SK-N-SH (cell line): ENCODE data around the gene DNHD1. TPM values are rescaled to one million over a fixed set of nuclear protein-coding genes. Genes with fewer than 3 reads are reported as not detected.

Experiments
- CTCF ChIA-PET: fragments of 300-600, 350-600 bp; formaldehyde crosslinking; extraction: SDS; loops from one replicate; lab custom pipeline; 2021; lab: Yijun Ruan, JAX
- POLR2A ChIA-PET: fragments of 350-600 bp; sonication (Branson Sonifier 250); formaldehyde crosslinking; extraction: SDS; loops from one replicate; lab custom pipeline; 2020; ENCODE audit warnings: antibody characterized with exemption, inconsistent platforms; lab: Yijun Ruan, JAX
- DNase-seq: peaks from one replicate; pipeline ENCODE4 v3.0.0; 2012
- H2AFZ ChIP-seq: fragments of 200-600 bp; sonication (generic); 2 replicates; pipeline ENCODE4 v1.8.1; 2016; ENCODE audit warnings: antibody characterized with exemption, mild to moderate bottlenecking, low read depth
- H3F3A ChIP-seq: fragments of 200-600 bp; sonication (generic); replicated peaks from 2 replicates; pipeline ENCODE3; 2016; ENCODE audit warnings: antibody characterized with exemption, mild to moderate bottlenecking; ENCODE audit not compliant: insufficient read depth
- H3K27ac ChIP-seq, 2 experiments: fragments of 200-500 bp in 1 of 2; fragments of 200-600 bp in 1 of 2; sonication (Bioruptor generic) in 1 of 2; sonication (generic), shearing (Covaris generic) in 1 of 2; 2 replicates each; pipeline versions ENCODE4 v1.5.1 to v1.6.1; 2014 to 2016; ENCODE audit warnings: low read depth in 2 of 2, inconsistent platforms in 1 of 2, low read length in 1 of 2, mild to moderate bottlenecking in 1 of 2, mixed read lengths in 1 of 2
- H3K27me3 ChIP-seq: fragments of 200-600 bp; sonication (generic), shearing (Covaris generic); 2 replicates; pipeline ENCODE4 v1.6.1; 2016; ENCODE audit warnings: mixed run types; ENCODE audit not compliant: insufficient read depth
- H3K36me3 ChIP-seq, 2 experiments: fragments of 200-500 bp in 1 of 2; fragments of 200-600 bp in 1 of 2; sonication (Bioruptor generic) in 1 of 2; sonication (generic) in 1 of 2; replicated peaks in 1 of 2; 2 replicates each; pipeline versions ENCODE3 to v1.5.1; 2014 to 2016; ENCODE audit warnings: low read length in 1 of 2, mild to moderate bottlenecking in 1 of 2; ENCODE audit not compliant: insufficient read depth in 2 of 2, control insufficient read depth in 1 of 2
- H3K4me1 ChIP-seq, 2 experiments: fragments of 200-500 bp in 1 of 2; fragments of 200-600 bp in 1 of 2; sonication (Bioruptor generic) in 1 of 2; sonication (generic), shearing (Covaris generic) in 1 of 2; 2 replicates each; pipeline versions ENCODE4 v1.5.1 to v1.6.1; 2014 to 2016; ENCODE audit warnings: low read depth in 1 of 2, low read length in 1 of 2, mixed run types in 1 of 2; ENCODE audit not compliant: insufficient read depth in 2 of 2, control insufficient read depth in 1 of 2
- H3K4me2 ChIP-seq: fragments of 200-600 bp; sonication (generic), shearing (Covaris generic); 2 replicates; pipeline ENCODE4 v1.6.1; 2017; ENCODE audit warnings: mixed run types
- H3K4me3 ChIP-seq, 2 experiments: fragments of 200-500 bp in 1 of 2; fragments of 200-600 bp in 1 of 2; sonication (Bioruptor generic) in 1 of 2; sonication (generic), shearing (Covaris generic) in 1 of 2; 2 replicates each; pipeline versions ENCODE4 v1.5.1 to v1.8.1; 2014 to 2016; ENCODE audit warnings: low read depth in 2 of 2, inconsistent platforms in 1 of 2, low read length in 1 of 2, mild to moderate bottlenecking in 1 of 2, mixed read lengths in 1 of 2, moderate library complexity in 1 of 2
- H3K79me2 ChIP-seq: fragments of 200-600 bp; sonication (generic); 2 replicates; pipeline ENCODE4 v1.8.1; 2017; ENCODE audit warnings: mild to moderate bottlenecking; ENCODE audit not compliant: insufficient read depth
- H3K9ac ChIP-seq: fragments of 200-600 bp; sonication (generic); 2 replicates; pipeline ENCODE4 v1.6.1; 2017; ENCODE audit warnings: mixed run types
- H3K9me2 ChIP-seq: fragments of 200-600 bp; sonication (generic); 2 replicates; pipeline ENCODE4 v1.6.1; 2017; ENCODE audit warnings: mixed run types
- H3K9me3 ChIP-seq: fragments of 200-600 bp; sonication (generic); 2 replicates; pipeline ENCODE4 v1.6.1; 2017; ENCODE audit warnings: mixed run types, mild to moderate bottlenecking, moderate library complexity
- H4K20me1 ChIP-seq: fragments of 200-600 bp; sonication (generic); 2 replicates; pipeline ENCODE4 v1.6.1; 2017; ENCODE audit warnings: mild to moderate bottlenecking, mixed run types; ENCODE audit not compliant: insufficient read depth
- CHD2 ChIP-seq: fragments of 150-350 bp; IDR thresholded peaks from 2 replicates; pipeline ENCODE4 v1.6.1; 2018; ENCODE audit warnings: low read length; ENCODE audit not compliant: partially characterized antibody
- CTCF ChIP-seq: fragments of 200-600 bp; sonication (generic); IDR thresholded peaks from 2 replicates; pipeline ENCODE4 v1.6.1; 2017; ENCODE audit warnings: antibody characterized with exemption, mild to moderate bottlenecking, moderate library complexity
- MAX ChIP-seq: IDR thresholded peaks from 2 replicates; pipeline ENCODE4 v1.4.0; 2012; ENCODE audit warnings: low read depth
- REST ChIP-seq: IDR thresholded peaks from 2 replicates; pipeline ENCODE4 v1.6.1; 2012; ENCODE audit warnings: mild to moderate bottlenecking, low read depth, low read length, moderate library complexity
- SIN3A ChIP-seq: IDR thresholded peaks from 2 replicates; pipeline ENCODE4 v1.6.1; 2012; ENCODE audit warnings: low read depth, mild to moderate bottlenecking, low read length, moderate library complexity, borderline replicate concordance
- SMC3 ChIP-seq: IDR thresholded peaks from 2 replicates; pipeline ENCODE4 v1.6.1; 2012; ENCODE audit warnings: low read depth, low read length, improper control_type of control experiment
- TCF12 ChIP-seq: IDR thresholded peaks from 2 replicates; pipeline ENCODE4 v1.4.0; 2012
- USF2 ChIP-seq: fragments of 150-350 bp; IDR thresholded peaks from 2 replicates; pipeline ENCODE4 v1.6.1; 2017; ENCODE audit warnings: antibody characterized with exemption, low read length, low read depth, borderline replicate concordance
- WGBS: methylation state at CpG from one replicate; pipeline ENCODE4 v1.1.6; 2017; ENCODE audit warnings: low lambda C conversion rate; 5-methylcytosine and 5-hydroxymethylcytosine counted together
- polyA plus RNA-seq, 3 experiments: library from polyadenylated mRNA; depleted of rRNA; stranded (reverse); fragments of >200 nt; gene quantifications; 2 replicates each; pipeline ENCODE4 v1.2.3, GENCODE V29; 2012

Gene DNHD1
- polyA plus RNA-seq, 1 of the 3 experiments (the other 2 are of a cell fraction), result 5.3 TPM

- Histone ChIP-seq H3K4me1 (no peaks in the 10 kb centered on the region), H3K4me2 (no peak overlapping the region), H3F3A (no peaks in the 10 kb centered on the region), H3K27ac (no peak overlapping the region), H3K4me3 (no peak overlapping the region), H2AFZ (no peak overlapping the region), H3K27me3 (no peaks in the 10 kb centered on the region), H3K36me3 (no peaks in the 10 kb centered on the region), H3K9ac (no peak overlapping the region), H4K20me1 (no peaks in the 10 kb centered on the region), H3K9me3 (no peaks in the 10 kb centered on the region), H3K9me2 (no peaks in the 10 kb centered on the region), H3K79me2 (no peaks in the 10 kb centered on the region)
- TF ChIP-seq SIN3A (no peak), CHD2 (no peak), REST (no peak), USF2 (no peak), TCF12 (no peak), CTCF (no peak), SMC3 (no peak), MAX (no peak)
- DNase-seq, result no peak
- POLR2A ChIA-PET, result no interaction called here
- CTCF ChIA-PET, result interaction anchor here (1.1 to 2.2 kb wide), 4 partner anchors 22 to 125 kb away, joined by 3 to 5 read pairs (median 4); partner anchors contain the start of gene MRPL17
- 92% methylated on average over 10 of the region's 14 CpGs for WGBS
Observed at GRCh38 chr11:6557761-6558674, 60.9 kb downstream of the DNHD1 start.
